HepG2 (cell line): ENCODE data around the gene SCP2. TPM values are rescaled to one million over a fixed set of nuclear protein-coding genes. Genes with fewer than 3 reads are reported as not detected.

Source experiments
- DNMT1 ChIP-seq: sonication (generic); formaldehyde crosslinking; IDR thresholded peaks from 2 replicates; pipeline ENCODE4 v1.5.1; 2020; ENCODE audit warnings: mild to moderate bottlenecking, missing genetic modification reagents
- ELF1 ChIP-seq: sonication (generic); formaldehyde crosslinking; IDR thresholded peaks from 2 replicates; pipeline ENCODE4 v1.4.0; 2020; ENCODE audit warnings: missing genetic modification reagents
- GATA4 ChIP-seq: sonication (generic); IDR thresholded peaks from 2 replicates; pipeline ENCODE4 v1.6.1; 2016; ENCODE audit warnings: antibody characterized with exemption, low read depth, borderline replicate concordance
- GATAD1 ChIP-seq: IDR thresholded peaks from 2 replicates; pipeline ENCODE4 v1.6.1; 2016; ENCODE audit warnings: missing genetic modification reagents, missing compliant biosample characterization
- KAT2B ChIP-seq: fragments of 150-350 bp; IDR thresholded peaks from 2 replicates; pipeline ENCODE4 v1.6.1; 2014; ENCODE audit warnings: low read depth, low read length, borderline replicate concordance
- MLX ChIP-seq: IDR thresholded peaks from 2 replicates; pipeline ENCODE4 v1.6.1; 2016
- MYPOP ChIP-seq: sonication (generic); formaldehyde crosslinking; IDR thresholded peaks from 2 replicates; pipeline ENCODE4 v1.8.1; 2023; ENCODE audit warnings: mild to moderate bottlenecking, moderate library complexity, missing genetic modification reagents
- NFATC3 ChIP-seq: sonication (generic); formaldehyde crosslinking; IDR thresholded peaks from 2 replicates; pipeline ENCODE4 v1.5.1; 2020; ENCODE audit warnings: mild to moderate bottlenecking, missing genetic modification reagents
- REL ChIP-seq: sonication (generic); formaldehyde crosslinking; conservative IDR thresholded peaks from 2 replicates; pipeline ENCODE4 v1.8.0; 2022; ENCODE audit warnings: mild to moderate bottlenecking, missing genetic modification reagents, moderate library complexity
- SALL1 ChIP-seq: sonication (generic); formaldehyde crosslinking; IDR thresholded peaks from 2 replicates; pipeline ENCODE4 v1.8.0; 2022; ENCODE audit warnings: mild to moderate bottlenecking, missing genetic modification reagents
- SALL2 ChIP-seq: sonication (generic); formaldehyde crosslinking; IDR thresholded peaks from 2 replicates; pipeline ENCODE4 v1.8.1; 2023; ENCODE audit warnings: mild to moderate bottlenecking, missing genetic modification reagents, inconsistent platforms
- SMAD1 ChIP-seq: sonication (generic); formaldehyde crosslinking; IDR thresholded peaks from 2 replicates; pipeline ENCODE4 v1.4.0; 2020; ENCODE audit warnings: missing genetic modification reagents, low read depth, mild to moderate bottlenecking, borderline replicate concordance
- SP4 ChIP-seq: sonication (generic); formaldehyde crosslinking; IDR thresholded peaks from 2 replicates; pipeline ENCODE4 v1.8.1; 2023; ENCODE audit warnings: mild to moderate bottlenecking, missing genetic modification reagents
- STAG1 ChIP-seq: sonication (generic); formaldehyde crosslinking; IDR thresholded peaks from 2 replicates; pipeline ENCODE4 v1.4.0; 2020; ENCODE audit warnings: missing genetic modification reagents
- TCF7 ChIP-seq: sonication (generic); IDR thresholded peaks from 2 replicates; pipeline ENCODE4 v1.6.1; 2016; ENCODE audit warnings: antibody characterized with exemption, low read depth
- TFE3 ChIP-seq: IDR thresholded peaks from 2 replicates; pipeline ENCODE4 v1.6.1; 2016
- ZHX2 ChIP-seq, 2 experiments: sonication (generic) in 1 of 2; formaldehyde crosslinking in 1 of 2; IDR thresholded peaks; 2 replicates each; pipeline versions ENCODE4 v1.6.1 to v1.9.0; 2014 to 2022; ENCODE audit warnings: antibody characterized with exemption in 1 of 2, borderline replicate concordance in 1 of 2, inconsistent platforms in 1 of 2, low read depth in 1 of 2, missing genetic modification reagents in 1 of 2
- ZNF547 ChIP-seq: sonication (generic); formaldehyde crosslinking; IDR thresholded peaks from 2 replicates; pipeline ENCODE4 v1.5.1; 2020; ENCODE audit warnings: mild to moderate bottlenecking, missing genetic modification reagents
- polyA plus RNA-seq, 8 experiments: library from polyadenylated mRNA; depleted of rRNA in 3 of 8; stranded (reverse) in 7 of 8; unstranded in 1 of 8; fragments of >200 nt; fragmentation: Illumina TruSeq in 4 of 8; extraction: Trizol in 4 of 8; gene quantifications; 2 replicates each; pipeline versions ENCODE4 v1.2.1 to v1.2.3, GENCODE V29; 2011 to 2016; ENCODE audit warnings: low read depth in 4 of 8, missing spikeins in 1 of 8, mixed read lengths in 1 of 8; ENCODE audit not compliant: insufficient read depth in 1 of 8
- total RNA-seq, 5 experiments: library from RNA; depleted of rRNA; stranded (reverse); fragments of >200 nt; fragmentation: Illumina TruSeq; extraction: Trizol; gene quantifications; 2 replicates each; pipeline ENCODE4 v1.2.3, GENCODE V29; 2016; ENCODE audit warnings: low read depth in 1 of 5

Gene SCP2
- total and polyA plus RNA-seq, 2 of the 13 experiments (the other 11 are each of a cell fraction or from before 2014, with no cell fraction given) = 59.0 to 133 TPM

- TF ChIP-seq ZHX2 (IDR thresholded peaks at IDR 0.05; ENCODE audit: low read depth) = no peak
- TF ChIP-seq ZHX2 (CRISPR knock-in tag; IDR thresholded peaks at IDR 0.05; ENCODE audit: borderline replicate concordance) = 0 out of 2 replicates have a peak, but pooled peaks have one; percentile 82
- no peak for TF ChIP-seq DNMT1 (CRISPR knock-in tag)
- no peak for TF ChIP-seq NFATC3 (CRISPR knock-in tag)
- peak; percentile 82; the same call in 1 of the 2 replicates for TF ChIP-seq ZNF547 (CRISPR knock-in tag)
- no peak for TF ChIP-seq REL
- TF ChIP-seq SMAD1 = no peak
- TF ChIP-seq MLX = no peak
- TF ChIP-seq TCF7 = no peak
- no peak for TF ChIP-seq KAT2B
- TF ChIP-seq SALL2 (CRISPR knock-in tag) = peak; percentile 64
- TF ChIP-seq GATAD1 (CRISPR knock-in tag) = no peak
- peak; percentile 73 for TF ChIP-seq SALL1 (CRISPR knock-in tag)
- TF ChIP-seq SP4 (CRISPR knock-in tag) = no peak
- peak; percentile 28; the same call in 1 of the 2 replicates for TF ChIP-seq TFE3
- TF ChIP-seq GATA4 = no peak
- peak; percentile 58; the same call in 1 of the 2 replicates for TF ChIP-seq MYPOP (CRISPR knock-in tag)
- TF ChIP-seq ELF1 (CRISPR knock-in tag) = 0 out of 2 replicates have a peak, but pooled peaks have one; percentile 8
- peak; percentile 6; the same call in 1 of the 2 replicates for TF ChIP-seq STAG1
Observed at GRCh38 chr1:52927212-52928014, at the start of gene SCP2 (continued).
